Right lobe of liver (tissue), 4 donors: ENCODE data around the gene SPRR2A.

ENCODE experiments used
- POLR2A ChIP-seq: fragments of 450-650 bp; IDR thresholded peaks from one replicate; pipeline ENCODE4 v1.6.1; 2017; ENCODE audit warnings: antibody characterized with exemption, mild to moderate bottlenecking
- TF ChIP-seq, protein P1 (sequence below), 4 donors: fragments of 200-600 bp in 3 of 4; fragments of 450-650 bp in 1 of 4; IDR thresholded peaks; one replicate each; pipeline versions ENCODE4 v1.5.1 to v1.8.0; 2016 to 2022; ENCODE audit warnings: antibody characterized with exemption in 4 of 4, mild to moderate bottlenecking in 2 of 4
- donor health status: DM: no; HTN: no; CAD: no.
- donor health status: DM: no; HTN: no; CAD: no.
- donor health status: DM: no; HTN: yes; CAD: no.

DNA sequence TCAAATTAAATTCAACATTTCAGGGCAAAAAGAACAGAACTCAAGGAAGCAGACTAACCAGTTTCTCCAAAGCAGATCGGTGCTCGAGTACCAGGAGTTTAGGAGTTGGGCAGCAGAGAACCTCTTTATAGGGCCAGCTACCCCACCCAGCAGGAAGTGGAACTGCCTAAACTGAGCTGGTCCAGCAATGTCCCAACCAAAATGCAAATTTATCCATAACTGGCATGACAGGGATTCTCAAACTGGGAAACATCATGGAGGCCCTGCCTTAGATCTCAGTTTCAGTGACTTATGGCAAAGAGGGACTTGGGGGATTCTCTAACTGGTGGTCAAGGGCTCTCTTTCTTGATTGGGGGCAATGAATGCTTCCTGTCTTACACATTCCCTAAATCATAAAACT, 14.2 kb upstream of the SPRR2A start, which contains the start of gene SPRR2B:
- TF ChIP-seq, protein P1, sequence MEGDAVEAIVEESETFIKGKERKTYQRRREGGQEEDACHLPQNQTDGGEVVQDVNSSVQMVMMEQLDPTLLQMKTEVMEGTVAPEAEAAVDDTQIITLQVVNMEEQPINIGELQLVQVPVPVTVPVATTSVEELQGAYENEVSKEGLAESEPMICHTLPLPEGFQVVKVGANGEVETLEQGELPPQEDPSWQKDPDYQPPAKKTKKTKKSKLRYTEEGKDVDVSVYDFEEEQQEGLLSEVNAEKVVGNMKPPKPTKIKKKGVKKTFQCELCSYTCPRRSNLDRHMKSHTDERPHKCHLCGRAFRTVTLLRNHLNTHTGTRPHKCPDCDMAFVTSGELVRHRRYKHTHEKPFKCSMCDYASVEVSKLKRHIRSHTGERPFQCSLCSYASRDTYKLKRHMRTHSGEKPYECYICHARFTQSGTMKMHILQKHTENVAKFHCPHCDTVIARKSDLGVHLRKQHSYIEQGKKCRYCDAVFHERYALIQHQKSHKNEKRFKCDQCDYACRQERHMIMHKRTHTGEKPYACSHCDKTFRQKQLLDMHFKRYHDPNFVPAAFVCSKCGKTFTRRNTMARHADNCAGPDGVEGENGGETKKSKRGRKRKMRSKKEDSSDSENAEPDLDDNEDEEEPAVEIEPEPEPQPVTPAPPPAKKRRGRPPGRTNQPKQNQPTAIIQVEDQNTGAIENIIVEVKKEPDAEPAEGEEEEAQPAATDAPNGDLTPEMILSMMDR (IDR thresholded peaks at IDR 0.05): no peak
- no peak for TF ChIP-seq POLR2A
